Measurements from ENCODE around the gene TOP1. TPM values are rescaled to one million over a fixed set of nuclear protein-coding genes. Genes with fewer than 3 reads are reported as not detected.
"Not testable (repeated sequence)": the region's sequence is repeated elsewhere in the genome, so short reads cannot be mapped to it uniquely, and the experiment has no call there.

TOP1 gene
- total RNA-seq, 4 donors from 2014 or later, result 9.4 to 13.6 (median 12.2) TPM

DNA sequence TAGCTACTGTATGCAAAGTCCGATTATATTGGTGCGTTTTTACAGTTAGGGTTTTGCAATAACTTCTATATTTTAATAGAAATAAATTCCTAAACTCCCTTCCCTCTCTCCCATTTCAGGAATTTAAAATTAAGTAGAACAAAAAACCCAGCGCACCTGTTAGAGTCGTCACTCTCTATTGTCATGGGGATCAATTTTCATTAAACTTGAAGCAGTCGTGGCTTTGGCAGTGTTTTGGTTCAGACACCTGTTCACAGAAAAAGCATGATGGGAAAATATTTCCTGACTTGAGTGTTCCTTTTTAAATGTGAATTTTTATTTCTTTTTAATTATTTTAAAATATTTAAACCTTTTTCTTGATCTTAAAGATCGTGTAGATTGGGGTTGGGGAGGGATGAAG is 95.0 kb downstream of the TOP1 start:
- H3K36me3 ChIP-seq, result peaks cover 0 to 73% of the 10 kb centered on the region in 2 donors
- TF ChIP-seq, protein P1, sequence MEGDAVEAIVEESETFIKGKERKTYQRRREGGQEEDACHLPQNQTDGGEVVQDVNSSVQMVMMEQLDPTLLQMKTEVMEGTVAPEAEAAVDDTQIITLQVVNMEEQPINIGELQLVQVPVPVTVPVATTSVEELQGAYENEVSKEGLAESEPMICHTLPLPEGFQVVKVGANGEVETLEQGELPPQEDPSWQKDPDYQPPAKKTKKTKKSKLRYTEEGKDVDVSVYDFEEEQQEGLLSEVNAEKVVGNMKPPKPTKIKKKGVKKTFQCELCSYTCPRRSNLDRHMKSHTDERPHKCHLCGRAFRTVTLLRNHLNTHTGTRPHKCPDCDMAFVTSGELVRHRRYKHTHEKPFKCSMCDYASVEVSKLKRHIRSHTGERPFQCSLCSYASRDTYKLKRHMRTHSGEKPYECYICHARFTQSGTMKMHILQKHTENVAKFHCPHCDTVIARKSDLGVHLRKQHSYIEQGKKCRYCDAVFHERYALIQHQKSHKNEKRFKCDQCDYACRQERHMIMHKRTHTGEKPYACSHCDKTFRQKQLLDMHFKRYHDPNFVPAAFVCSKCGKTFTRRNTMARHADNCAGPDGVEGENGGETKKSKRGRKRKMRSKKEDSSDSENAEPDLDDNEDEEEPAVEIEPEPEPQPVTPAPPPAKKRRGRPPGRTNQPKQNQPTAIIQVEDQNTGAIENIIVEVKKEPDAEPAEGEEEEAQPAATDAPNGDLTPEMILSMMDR (IDR thresholded peaks at IDR 0.05 in 4 of 5, conservative IDR thresholded peaks at IDR 0.05 in 1 of 5), result no peak
- TF ChIP-seq POLR2A (IDR thresholded peaks at IDR 0.05), result no peak

DNA sequence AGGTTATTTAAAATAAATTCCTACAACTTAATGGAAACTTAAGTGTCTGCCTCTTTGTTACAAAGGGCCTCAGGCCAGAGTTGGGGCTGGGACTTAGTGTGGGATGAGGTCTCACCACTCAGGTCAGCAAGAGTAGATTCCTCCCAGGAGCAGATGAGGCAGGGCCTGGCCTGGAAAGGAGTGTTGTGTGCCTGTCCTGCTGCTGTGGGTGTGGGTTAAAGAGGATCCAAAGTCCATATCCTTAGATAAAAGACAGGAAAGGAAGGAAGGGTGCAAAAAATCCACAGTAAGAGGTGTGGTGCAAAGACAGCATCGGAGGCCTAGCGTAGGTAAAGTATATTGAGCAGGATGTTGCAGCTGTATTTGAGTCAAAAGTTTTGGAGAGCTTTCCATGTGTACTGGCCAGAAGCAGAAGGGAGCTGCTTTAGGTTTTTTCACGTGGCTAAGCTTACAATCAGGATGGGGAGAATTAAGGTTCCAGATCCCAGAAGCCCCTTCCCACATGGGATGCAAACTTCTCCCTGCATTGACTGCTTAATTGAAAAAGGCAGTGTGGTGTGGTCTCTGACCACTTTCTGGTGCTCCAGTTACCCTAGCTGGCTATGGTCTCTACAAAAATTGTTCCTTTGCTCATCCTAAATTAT is 96.0 kb downstream of the TOP1 start:
- no peak for DNase-seq
- Histone ChIP-seq H3K9me3 (no peaks in the 10 kb centered on the region), H3K4me3 (no peak overlapping the region), H3K4me1 (no peaks in the 10 kb centered on the region), H3K36me3 (peaks cover 0 to 63% of the 10 kb centered on the region in 2 donors), H3K27me3 (no peaks in the 10 kb centered on the region), H3K27ac (no peak overlapping the region)
- in situ Hi-C loops (cut with MboI; ENCODE audit: low sequenced_read_pairs in 4 of 4), result no loop called here
- no peak for ATAC-seq
- intact Hi-C loops (cut with DNase I; ENCODE audit: low total_unique reads), result no loop called here
- no peak for TF ChIP-seq POLR2A (IDR thresholded peaks at IDR 0.05)
- TF ChIP-seq, protein P1 (IDR thresholded peaks at IDR 0.05 in 4 of 5, conservative IDR thresholded peaks at IDR 0.05 in 1 of 5), result no peak

More for the DNA sequence above, 95.0 kb downstream of the TOP1 start:
- Histone ChIP-seq H3K4me1 (no peaks in the 10 kb centered on the region), H3K9me3 (no peaks in the 10 kb centered on the region), H3K4me3 (no peak overlapping the region), H3K27me3 (no peaks in the 10 kb centered on the region), H3K27ac (no peak overlapping the region)
- ATAC-seq (no peak), DNase-seq (no peak)
- intact Hi-C loops (cut with DNase I; ENCODE audit: low total_unique reads) (no loop called here), in situ Hi-C loops (cut with MboI; ENCODE audit: low sequenced_read_pairs in 4 of 4) (no loop called here)

DNA sequence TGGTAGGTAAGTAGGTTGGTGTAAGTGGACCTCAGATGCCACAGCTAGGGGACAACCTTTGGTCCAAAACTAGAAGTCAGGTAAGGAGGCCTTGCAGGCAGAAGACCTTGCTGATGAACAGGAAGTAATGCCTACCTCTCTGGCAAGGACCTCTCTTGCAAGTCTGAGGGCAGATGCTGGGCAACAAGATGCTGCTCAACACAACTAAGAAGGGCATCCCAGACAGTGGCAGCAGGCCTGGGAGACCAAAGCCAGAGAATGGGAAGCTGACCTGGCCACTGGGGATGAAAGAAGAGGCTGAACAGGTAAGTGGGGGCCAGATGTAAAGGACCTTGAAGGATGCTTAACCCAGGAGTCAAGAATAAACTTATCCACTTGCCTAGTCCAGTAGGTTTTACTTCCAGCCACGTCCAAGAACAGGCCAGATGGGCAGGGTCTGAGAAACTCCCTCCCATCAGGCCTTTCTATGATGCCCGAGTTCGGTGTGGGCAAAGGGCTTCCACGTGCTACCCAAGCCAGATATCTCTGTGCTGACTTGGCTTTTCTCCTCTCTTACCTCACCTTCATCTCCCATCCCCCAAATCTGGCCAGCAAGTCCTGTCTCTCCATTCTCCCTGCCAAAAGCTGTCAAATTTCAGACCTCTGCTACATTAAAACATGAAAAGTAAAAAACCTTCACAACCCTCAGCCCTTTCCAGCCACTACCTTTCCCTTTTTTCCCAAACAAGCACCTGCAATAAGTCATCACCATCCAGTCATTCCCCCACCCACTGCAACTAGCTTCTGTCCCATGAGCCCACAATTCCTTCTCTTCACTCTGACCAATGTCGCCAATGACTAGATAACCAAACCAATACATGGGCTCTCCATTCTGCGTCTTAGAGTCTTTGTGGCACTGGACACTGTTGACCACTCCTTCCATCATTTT is 97.2 kb downstream of the TOP1 start:
- TF ChIP-seq POLR2A (IDR thresholded peaks at IDR 0.05), result no peak
- TF ChIP-seq, protein P1 (IDR thresholded peaks at IDR 0.05 in 4 of 5, conservative IDR thresholded peaks at IDR 0.05 in 1 of 5), result no peak
- Histone ChIP-seq H3K9me3 (no peaks in the 10 kb centered on the region), H3K27me3 (no peaks in the 10 kb centered on the region), H3K27ac (no peak overlapping the region), H3K36me3 (peaks cover 0 to 51% of the 10 kb centered on the region in 2 donors), H3K4me3 (no peak overlapping the region), H3K4me1 (no peaks in the 10 kb centered on the region)
- in situ Hi-C loops (cut with MboI; ENCODE audit: low sequenced_read_pairs in 4 of 4), result no loop called here
- intact Hi-C loops (cut with DNase I; ENCODE audit: low total_unique reads), result no loop called here
- ATAC-seq (no peak), DNase-seq (no peak)

DNA sequence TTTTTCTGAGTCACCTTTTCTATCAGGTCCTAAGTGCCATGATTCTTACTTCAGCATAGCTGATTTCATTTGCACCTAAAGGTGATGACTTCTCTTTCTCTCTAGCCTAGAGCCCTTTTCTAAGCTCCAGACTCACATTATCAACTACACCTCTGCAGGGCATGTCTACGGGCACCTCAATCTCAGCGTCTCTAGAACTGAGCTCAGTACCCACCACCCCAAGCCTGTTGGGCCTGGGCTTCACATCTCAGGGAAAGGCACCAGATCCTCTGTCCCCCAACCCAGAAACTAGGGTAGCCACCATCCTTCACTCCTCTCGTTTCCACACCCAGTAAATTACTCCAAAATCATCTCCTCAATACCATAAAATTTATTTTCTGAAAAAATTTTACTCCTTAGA is 98.1 kb downstream of the TOP1 start:
- no peak overlapping the region for H3K27ac ChIP-seq
- peaks cover 0 to 42% of the 10 kb centered on the region in 2 donors for H3K36me3 ChIP-seq

DNA sequence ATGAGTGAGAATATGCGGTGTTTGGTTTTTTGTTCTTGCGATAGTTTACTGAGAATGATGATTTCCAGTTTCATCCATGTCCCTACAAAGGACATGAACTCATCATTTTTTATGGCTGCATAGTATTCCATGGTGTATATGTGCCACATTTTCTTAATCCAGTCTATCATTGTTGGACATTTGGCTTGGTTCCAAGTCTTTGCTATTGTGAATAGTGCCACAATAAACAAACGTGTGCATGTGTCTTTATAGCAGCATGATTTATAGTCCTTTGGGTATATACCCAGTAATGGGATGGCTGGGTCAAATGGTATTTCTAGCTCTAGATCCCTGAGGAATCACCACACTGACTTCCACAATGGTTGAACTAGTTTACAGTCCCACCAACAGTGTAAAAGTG is 99.7 kb downstream of the TOP1 start:
- DNase-seq; H3K27me3 ChIP-seq; intact Hi-C loops (cut with DNase I; ENCODE audit: low total_unique reads): not testable (repeated sequence)

More for the DNA sequence above, 98.1 kb downstream of the TOP1 start:
- Histone ChIP-seq H3K27me3 (no peaks in the 10 kb centered on the region), H3K4me3 (no peak overlapping the region), H3K4me1 (no peaks in the 10 kb centered on the region), H3K9me3 (no peaks in the 10 kb centered on the region)
- no peak for ATAC-seq
- DNase-seq, result no peak
- TF ChIP-seq POLR2A (IDR thresholded peaks at IDR 0.05), result no peak
- TF ChIP-seq, protein P1 (IDR thresholded peaks at IDR 0.05 in 4 of 5, conservative IDR thresholded peaks at IDR 0.05 in 1 of 5), result no peak
- in situ Hi-C loops (cut with MboI; ENCODE audit: low sequenced_read_pairs in 4 of 4), result no loop called here
- intact Hi-C loops (cut with DNase I; ENCODE audit: low total_unique reads), result no loop called here

More for the DNA sequence above, 99.7 kb downstream of the TOP1 start:
- in situ Hi-C loops (cut with MboI; ENCODE audit: low sequenced_read_pairs in 4 of 4); H3K4me3 ChIP-seq; H3K9me3 ChIP-seq; H3K4me1 ChIP-seq; H3K27ac ChIP-seq; ATAC-seq: not testable (repeated sequence)
- peaks cover 0 to 26% of the 10 kb centered on the region in 2 donors for H3K36me3 ChIP-seq
